Neural progenitor cell (in vitro differentiated cells): ENCODE measurements around the gene ITGBL1. TPM values are rescaled to one million over a fixed set of nuclear protein-coding genes. Genes with fewer than 3 reads are reported as not detected.
A peak's percentile ranks its signal among the peaks of the same experiment; 100 is the strongest.

Experiments used
- DNase-seq: peaks from one replicate; pipeline ENCODE4 v3.0.0-alpha.2; 2016; ENCODE audit warnings: low spot score
- H2AFZ ChIP-seq: fragments of 200-600 bp; sonication (generic); replicated peaks from 2 replicates; pipeline ENCODE4 v1.6.1; 2016; ENCODE audit warnings: antibody characterized with exemption
- H3F3A ChIP-seq: fragments of 200-600 bp; sonication (generic); 2 replicates; pipeline ENCODE4 v1.6.1; 2016; ENCODE audit warnings: antibody characterized with exemption, low read depth
- H3K27ac ChIP-seq: fragments of 200-600 bp; sonication (generic); 2 replicates; pipeline ENCODE4 v1.5.1; 2016; ENCODE audit warnings: mild to moderate bottlenecking
- H3K27me3 ChIP-seq: fragments of 200-600 bp; sonication (generic); 2 replicates; pipeline ENCODE4 v1.6.1; 2016; ENCODE audit warnings: mild to moderate bottlenecking, moderate library complexity
- H3K36me3 ChIP-seq: fragments of 200-600 bp; sonication (generic); 2 replicates; pipeline ENCODE4 v1.5.1; 2016
- H3K4me1 ChIP-seq: fragments of 200-600 bp; sonication (generic); 2 replicates; pipeline ENCODE4 v1.6.1; 2016; ENCODE audit warnings: mixed run types
- H3K4me2 ChIP-seq: fragments of 200-600 bp; sonication (generic); 2 replicates; pipeline ENCODE4 v1.6.1; 2016
- H3K4me3 ChIP-seq: fragments of 200-600 bp; sonication (generic); 2 replicates; pipeline ENCODE4 v1.5.1; 2016
- H3K79me2 ChIP-seq: fragments of 200-600 bp; sonication (generic); 2 replicates; pipeline ENCODE4 v1.6.1; 2016; ENCODE audit warnings: low read depth
- H3K9ac ChIP-seq: fragments of 200-600 bp; sonication (generic); 2 replicates; pipeline ENCODE4 v1.6.1; 2016
- H3K9me3 ChIP-seq: fragments of 200-600 bp; sonication (generic); 2 replicates; pipeline ENCODE4 v1.5.1; 2016; ENCODE audit warnings: low read depth
- H4K20me1 ChIP-seq: fragments of 200-600 bp; sonication (generic); 2 replicates; pipeline ENCODE4 v1.6.1; 2016; ENCODE audit warnings: low read depth
- H3K27ac Mint-ChIP-seq: 3 replicates; pipeline ENCODE4 v1.8.0; 2021; ENCODE audit warnings: mixed read lengths
- H3K27me3 Mint-ChIP-seq: 2 replicates; pipeline ENCODE4 v1.8.0; 2022; ENCODE audit warnings: low read depth, mild to moderate bottlenecking, inconsistent platforms, moderate library complexity, mixed read lengths; ENCODE audit not compliant: insufficient read depth
- H3K36me3 Mint-ChIP-seq: 3 replicates; pipeline ENCODE4 v1.8.0; 2021; ENCODE audit warnings: mixed read lengths
- H3K4me1 Mint-ChIP-seq: 3 replicates; pipeline ENCODE4 v1.8.0; 2021; ENCODE audit warnings: mixed read lengths
- H3K4me3 Mint-ChIP-seq: 3 replicates; pipeline ENCODE4 v1.8.0; 2021; ENCODE audit warnings: mild to moderate bottlenecking, moderate library complexity, mixed read lengths
- H3K9me3 Mint-ChIP-seq: 3 replicates; pipeline ENCODE4 v1.8.0; 2020; ENCODE audit warnings: mixed read lengths
- EZH2 ChIP-seq: fragments of 200-600 bp; sonication (generic); IDR thresholded peaks from 2 replicates; pipeline ENCODE4 v1.6.1; 2017; ENCODE audit warnings: antibody characterized with exemption, mild to moderate bottlenecking, moderate library complexity
- EZH2phosphoT487 ChIP-seq: fragments of 200-600 bp; sonication (generic); IDR thresholded peaks from 2 replicates; pipeline ENCODE4 v1.6.1; 2017; ENCODE audit warnings: antibody characterized with exemption
- total RNA-seq: library from RNA; depleted of rRNA; stranded (reverse); fragments of >200 nt; gene quantifications from 2 replicates; pipeline ENCODE4 v1.2.3, GENCODE V29; 2015; ENCODE audit warnings: low replicate concordance
- TF ChIP-seq, protein P1 (sequence below): fragments of 200-600 bp; sonication (generic); IDR thresholded peaks from 2 replicates; pipeline ENCODE4 v1.5.1; 2017; ENCODE audit warnings: antibody characterized with exemption, mild to moderate bottlenecking

Gene ITGBL1
- total RNA-seq, 1 donor from 2014 or later: not detected

DNA sequence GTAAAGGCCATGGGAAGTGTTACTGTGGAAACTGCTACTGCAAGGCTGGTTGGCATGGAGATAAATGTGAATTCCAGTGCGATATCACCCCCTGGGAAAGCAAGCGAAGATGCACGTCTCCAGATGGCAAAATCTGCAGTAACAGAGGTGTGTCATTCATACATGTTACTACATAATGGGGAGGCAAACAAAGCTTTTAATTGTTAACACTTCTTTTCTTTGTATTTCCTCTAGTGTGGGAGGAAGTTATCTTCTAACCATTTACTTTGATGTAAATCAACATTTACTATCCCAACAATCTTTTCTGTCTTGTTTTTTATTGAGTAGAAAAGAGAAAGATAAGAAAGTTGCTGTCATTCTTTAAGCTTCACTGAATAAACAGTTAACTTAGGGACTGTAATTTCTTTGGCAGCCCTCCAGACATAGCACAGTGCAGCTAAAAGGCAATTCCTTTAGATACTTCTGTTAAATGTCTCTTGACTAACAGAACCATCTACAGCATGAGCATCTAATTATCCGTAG, 126.9 kb downstream of the ITGBL1 start:
- Mint-ChIP-seq H3K9me3 (no peaks in the 10 kb centered on the region), H3K27me3 (peaks cover 2% of the 10 kb centered on the region), H3K4me1 (peaks cover 18% of the 10 kb centered on the region), H3K36me3 (no peaks in the 10 kb centered on the region), H3K27ac (peak overlapping the region; percentile 40), H3K4me3 (no peak overlapping the region)
- no peaks in the 10 kb centered on the region for H3K27me3 ChIP-seq
- H4K20me1 ChIP-seq: no peaks in the 10 kb centered on the region
- DNase-seq: no peak
- no peaks in the 10 kb centered on the region for H3K9me3 ChIP-seq
- H3K79me2 ChIP-seq: no peaks in the 10 kb centered on the region
- no peak overlapping the region for H3K4me2 ChIP-seq
- no peaks in the 10 kb centered on the region for H3K36me3 ChIP-seq
- H3K9ac ChIP-seq: no peak overlapping the region
- H3K4me1 ChIP-seq: no peaks in the 10 kb centered on the region
- TF ChIP-seq, protein P1, sequence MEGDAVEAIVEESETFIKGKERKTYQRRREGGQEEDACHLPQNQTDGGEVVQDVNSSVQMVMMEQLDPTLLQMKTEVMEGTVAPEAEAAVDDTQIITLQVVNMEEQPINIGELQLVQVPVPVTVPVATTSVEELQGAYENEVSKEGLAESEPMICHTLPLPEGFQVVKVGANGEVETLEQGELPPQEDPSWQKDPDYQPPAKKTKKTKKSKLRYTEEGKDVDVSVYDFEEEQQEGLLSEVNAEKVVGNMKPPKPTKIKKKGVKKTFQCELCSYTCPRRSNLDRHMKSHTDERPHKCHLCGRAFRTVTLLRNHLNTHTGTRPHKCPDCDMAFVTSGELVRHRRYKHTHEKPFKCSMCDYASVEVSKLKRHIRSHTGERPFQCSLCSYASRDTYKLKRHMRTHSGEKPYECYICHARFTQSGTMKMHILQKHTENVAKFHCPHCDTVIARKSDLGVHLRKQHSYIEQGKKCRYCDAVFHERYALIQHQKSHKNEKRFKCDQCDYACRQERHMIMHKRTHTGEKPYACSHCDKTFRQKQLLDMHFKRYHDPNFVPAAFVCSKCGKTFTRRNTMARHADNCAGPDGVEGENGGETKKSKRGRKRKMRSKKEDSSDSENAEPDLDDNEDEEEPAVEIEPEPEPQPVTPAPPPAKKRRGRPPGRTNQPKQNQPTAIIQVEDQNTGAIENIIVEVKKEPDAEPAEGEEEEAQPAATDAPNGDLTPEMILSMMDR: no peak
- no peak for TF ChIP-seq EZH2
- TF ChIP-seq EZH2phosphoT487: no peak
- H3F3A ChIP-seq: no peaks in the 10 kb centered on the region
- H2AFZ ChIP-seq: no peak overlapping the region
- H3K27ac ChIP-seq: no peak overlapping the region
- no peak overlapping the region for H3K4me3 ChIP-seq

DNA sequence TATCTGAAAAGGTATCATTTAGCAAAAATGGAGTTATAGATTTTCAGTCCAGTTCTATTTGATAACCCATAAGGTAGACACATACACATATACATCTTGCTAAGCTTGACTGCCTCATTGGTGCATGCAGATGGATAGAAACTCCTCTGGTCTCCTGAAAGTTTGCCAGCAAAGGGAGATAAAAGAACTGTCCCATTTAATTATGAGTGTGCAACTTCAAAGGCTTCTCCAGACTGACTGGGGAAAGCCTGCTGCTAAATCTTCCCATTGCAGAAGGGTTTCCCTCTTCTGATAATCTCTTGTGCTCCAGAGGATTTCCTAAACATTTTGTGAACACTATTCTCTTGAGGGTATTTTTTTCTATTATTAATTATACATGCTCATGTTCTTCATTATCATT, 131.9 kb downstream of the ITGBL1 start:
- Histone ChIP-seq H4K20me1 (no peaks in the 10 kb centered on the region), H3K27me3 (no peaks in the 10 kb centered on the region), H3K4me3 (no peak overlapping the region), H3K79me2 (no peaks in the 10 kb centered on the region), H2AFZ (no peak overlapping the region), H3K36me3 (no peaks in the 10 kb centered on the region), H3K27ac (no peak overlapping the region), H3K9me3 (no peaks in the 10 kb centered on the region), H3F3A (no peaks in the 10 kb centered on the region), H3K4me1 (no peaks in the 10 kb centered on the region), H3K9ac (no peak overlapping the region), H3K4me2 (no peak overlapping the region)
- TF ChIP-seq EZH2phosphoT487 (no peak), EZH2 (no peak)
- TF ChIP-seq, protein P1: no peak
- no peaks in the 10 kb centered on the region for H3K9me3 Mint-ChIP-seq
- peaks cover 21% of the 10 kb centered on the region for H3K4me1 Mint-ChIP-seq
- peak; percentile 16 for DNase-seq
- H3K4me3 Mint-ChIP-seq: no peak overlapping the region
- H3K36me3 Mint-ChIP-seq: no peaks in the 10 kb centered on the region
- peaks cover 5% of the 10 kb centered on the region for H3K27me3 Mint-ChIP-seq
- H3K27ac Mint-ChIP-seq: peak overlapping the region; percentile 43

- Histone ChIP-seq H3K27ac (no peak overlapping the region), H3K9ac (no peak overlapping the region), H4K20me1 (no peaks in the 10 kb centered on the region), H3K9me3 (no peaks in the 10 kb centered on the region), H3F3A (no peaks in the 10 kb centered on the region), H2AFZ (no peak overlapping the region), H3K4me2 (no peak overlapping the region), H3K4me3 (no peak overlapping the region), H3K36me3 (no peaks in the 10 kb centered on the region), H3K27me3 (no peaks in the 10 kb centered on the region), H3K4me1 (no peaks in the 10 kb centered on the region), H3K79me2 (no peaks in the 10 kb centered on the region)
- Mint-ChIP-seq H3K4me1 (peaks cover 7% of the 10 kb centered on the region), H3K27me3 (peaks cover 5% of the 10 kb centered on the region), H3K27ac (no peak overlapping the region), H3K36me3 (no peaks in the 10 kb centered on the region), H3K4me3 (no peak overlapping the region), H3K9me3 (peaks cover 4% of the 10 kb centered on the region)
- DNase-seq: no peak
- TF ChIP-seq, protein P1: no peak
- no peak for TF ChIP-seq EZH2phosphoT487
- TF ChIP-seq EZH2: no peak
Observed at GRCh38 chr13:101590479-101590878, 138.0 kb downstream of the ITGBL1 start.
